GM19023 (cell line): ENCODE measurements around the gene PFDN2.
"Not testable (repeated sequence)": the region's sequence is repeated elsewhere in the genome, so short reads cannot be mapped to it uniquely, and the experiment has no call there.

Source experiments
- ATAC-seq: cut with Tn5 transposase; IDR thresholded peaks from one replicate; pipeline ENCODE4 v1.9.1; 2021; ENCODE audit warnings: mild to moderate bottlenecking, moderate library complexity; ENCODE audit not compliant: unreplicated experiment

Gene PFDN2

GRCh38 chr1:161139766-161140165 is 21.9 kb upstream of the PFDN2 start:
- ATAC-seq = no peak

- ATAC-seq = no peak
Observed at GRCh38 chr1:161138431-161138830, 20.6 kb upstream of the PFDN2 start.

- ATAC-seq = no peak
Observed at GRCh38 chr1:161137881-161138280, 20.0 kb upstream of the PFDN2 start.

- ATAC-seq = no peak
Observed at GRCh38 chr1:161133220-161133740, 15.4 kb upstream of the PFDN2 start.

- ATAC-seq = peak; percentile 96
Observed at GRCh38 chr1:161132410-161133219, 14.8 kb upstream of the PFDN2 start, which contains the start of gene DEDD. TSS of gene DEDD (minus strand) at chr1:161132667. CDS start at chr1:161124462, 8,205 bp downstream.

GRCh38 chr1:161131523-161132409 is 13.9 kb upstream of the PFDN2 start:
- no peak for ATAC-seq

- no peak for ATAC-seq
Observed at GRCh38 chr1:161130266-161130665, 12.4 kb upstream of the PFDN2 start.

GRCh38 chr1:161128591-161129420 is 11.0 kb upstream of the PFDN2 start:
- no peak for ATAC-seq

- ATAC-seq = no peak
Observed at GRCh38 chr1:161127649-161128048, 9.8 kb upstream of the PFDN2 start.

GRCh38 chr1:161122967-161123366 is 5.1 kb upstream of the PFDN2 start:
- ATAC-seq = no peak

GRCh38 chr1:161121834-161122233 is 4.0 kb upstream of the PFDN2 start:
- no peak for ATAC-seq

- ATAC-seq = no peak
Observed at GRCh38 chr1:161121042-161121650, 3.3 kb upstream of the PFDN2 start.

- ATAC-seq = no peak
Observed at GRCh38 chr1:161119092-161119903, 1.5 kb upstream of the PFDN2 start.

- ATAC-seq = not testable (repeated sequence)
Observed at GRCh38 chr1:161115961-161116360, 1.9 kb downstream of the PFDN2 start.

- ATAC-seq = no peak
Observed at GRCh38 chr1:161115132-161115711, 2.6 kb downstream of the PFDN2 start.

- no peak for ATAC-seq
Observed at GRCh38 chr1:161114556-161114955, 3.3 kb downstream of the PFDN2 start.

GRCh38 chr1:161113915-161114314 is 3.9 kb downstream of the PFDN2 start:
- ATAC-seq = no peak

GRCh38 chr1:161111527-161111926 is 6.3 kb downstream of the PFDN2 start:
- no peak for ATAC-seq

GRCh38 chr1:161111117-161111516 is 6.7 kb downstream of the PFDN2 start:
- ATAC-seq = no peak
